Loucy (cell line): ENCODE measurements around the gene NDFIP1.

ENCODE experiments used
- H2AFZ ChIP-seq: fragments of 200-600 bp; sonication (generic); 2 replicates; pipeline ENCODE4 v1.6.0; 2016; ENCODE audit warnings: antibody characterized with exemption, mild to moderate bottlenecking, low read length, moderate library complexity
- H3F3A ChIP-seq: fragments of 200-600 bp; 2 replicates; pipeline ENCODE4 v1.6.0; 2016; ENCODE audit warnings: antibody characterized with exemption, low read depth, mild to moderate bottlenecking
- H3K27me3 ChIP-seq: fragments of 200-600 bp; sonication (generic); 2 replicates; pipeline ENCODE4 v1.6.1; 2014; ENCODE audit warnings: low read length, mild to moderate bottlenecking; ENCODE audit not compliant: insufficient read depth, poor library complexity, severe bottlenecking
- H3K36me3 ChIP-seq: fragments of 200-600 bp; sonication (generic); 2 replicates; pipeline ENCODE4 v1.6.1; 2016; ENCODE audit warnings: low read length; ENCODE audit not compliant: insufficient read depth
- H3K4me1 ChIP-seq: fragments of 200-600 bp; sonication (generic); 2 replicates; pipeline ENCODE4 v1.5.1; 2014; ENCODE audit warnings: low read length, mild to moderate bottlenecking; ENCODE audit not compliant: insufficient read depth, poor library complexity, severe bottlenecking
- H3K4me2 ChIP-seq: fragments of 200-600 bp; sonication (generic); 2 replicates; pipeline ENCODE4 v1.6.0; 2014; ENCODE audit warnings: antibody characterized with exemption, low read length, low read depth, mild to moderate bottlenecking; ENCODE audit not compliant: poor library complexity, severe bottlenecking
- H3K4me3 ChIP-seq: fragments of 200-600 bp; sonication (generic); 2 replicates; pipeline ENCODE4 v1.5.1; 2014; ENCODE audit warnings: low read length, mild to moderate bottlenecking, mixed read lengths; ENCODE audit not compliant: poor library complexity, severe bottlenecking
- H3K79me2 ChIP-seq: fragments of 200-600 bp; sonication (generic); 2 replicates; pipeline ENCODE4 v1.6.1; 2014; ENCODE audit warnings: low read length; ENCODE audit not compliant: insufficient read depth
- H3K9ac ChIP-seq: fragments of 200-600 bp; sonication (generic); 2 replicates; pipeline ENCODE4 v1.6.0; 2014; ENCODE audit warnings: mild to moderate bottlenecking, low read depth, low read length, moderate library complexity; ENCODE audit not compliant: poor library complexity, severe bottlenecking
- H3K9me2 ChIP-seq: fragments of 200-600 bp; sonication (generic); replicated peaks from 2 replicates; pipeline ENCODE4 v1.6.1; 2016; ENCODE audit warnings: low read depth, low read length, mixed read lengths
- H3K9me3 ChIP-seq: fragments of 200-600 bp; sonication (generic); 2 replicates; pipeline ENCODE4 v1.6.1; 2014; ENCODE audit warnings: mild to moderate bottlenecking, antibody characterized with exemption, low read length, low read depth; ENCODE audit not compliant: insufficient read depth
- H4K20me1 ChIP-seq: fragments of 200-600 bp; sonication (generic); 2 replicates; pipeline ENCODE4 v1.6.0; 2014; ENCODE audit warnings: antibody characterized with exemption, low read length, mild to moderate bottlenecking; ENCODE audit not compliant: insufficient read depth, poor library complexity, severe bottlenecking
- CTCF ChIP-seq: fragments of 200-600 bp; sonication (generic); conservative IDR thresholded peaks from 2 replicates; pipeline ENCODE4 v1.5.1; 2014; ENCODE audit warnings: mild to moderate bottlenecking, antibody characterized with exemption, low read length
- EZH2phosphoT487 ChIP-seq: fragments of 200-600 bp; IDR thresholded peaks from 2 replicates; pipeline ENCODE4 v1.6.1; 2018; ENCODE audit warnings: antibody characterized with exemption, mild to moderate bottlenecking, moderate library complexity, borderline replicate concordance

The NDFIP1 gene

GRCh38 chr5:142063878-142064331, 44.7 kb upstream of the NDFIP1 start:
- Histone ChIP-seq H3K4me1 (peaks cover 11% of the 10 kb centered on the region), H3K9ac (no peak overlapping the region), H3K4me2 (peak overlapping the region; percentile 13)

GRCh38 chr5:142065273-142065672, 43.3 kb upstream of the NDFIP1 start:
- H3K36me3 ChIP-seq, result no peaks in the 10 kb centered on the region
- H3K9ac ChIP-seq, result no peak overlapping the region
- H3K4me3 ChIP-seq, result no peak overlapping the region
- H3K4me1 ChIP-seq, result peaks cover 11% of the 10 kb centered on the region
- H3K4me2 ChIP-seq, result no peak overlapping the region
- no peaks in the 10 kb centered on the region for H3K9me3 ChIP-seq
- no peaks in the 10 kb centered on the region for H4K20me1 ChIP-seq
- H3F3A ChIP-seq, result no peaks in the 10 kb centered on the region
- H3K9me2 ChIP-seq, result no peaks in the 10 kb centered on the region
- H3K79me2 ChIP-seq, result no peaks in the 10 kb centered on the region
- no peak overlapping the region for H2AFZ ChIP-seq
- H3K27me3 ChIP-seq, result no peaks in the 10 kb centered on the region
- TF ChIP-seq CTCF (no peak), EZH2phosphoT487 (no peak)

More at GRCh38 chr5:142063878-142064331, 44.7 kb upstream of the NDFIP1 start:
- Histone ChIP-seq H2AFZ (peak overlapping the region; percentile 74), H3K9me2 (no peaks in the 10 kb centered on the region), H3K27me3 (no peaks in the 10 kb centered on the region), H3K79me2 (no peaks in the 10 kb centered on the region), H3K9me3 (no peaks in the 10 kb centered on the region), H3K36me3 (no peaks in the 10 kb centered on the region), H3K4me3 (no peak overlapping the region), H3F3A (no peaks in the 10 kb centered on the region), H4K20me1 (no peaks in the 10 kb centered on the region)
- no peak for TF ChIP-seq CTCF
- no peak for TF ChIP-seq EZH2phosphoT487

- H3K4me3 ChIP-seq, result no peak overlapping the region
- H2AFZ ChIP-seq, result no peak overlapping the region
- H3K9me2 ChIP-seq, result no peaks in the 10 kb centered on the region
- H3K9ac ChIP-seq, result no peak overlapping the region
- no peaks in the 10 kb centered on the region for H3F3A ChIP-seq
- H3K4me1 ChIP-seq, result no peaks in the 10 kb centered on the region
- H3K79me2 ChIP-seq, result no peaks in the 10 kb centered on the region
- TF ChIP-seq EZH2phosphoT487, result no peak
- TF ChIP-seq CTCF, result no peak
- H4K20me1 ChIP-seq, result no peaks in the 10 kb centered on the region
- H3K27me3 ChIP-seq, result no peaks in the 10 kb centered on the region
- H3K36me3 ChIP-seq, result no peaks in the 10 kb centered on the region
- H3K9me3 ChIP-seq, result no peaks in the 10 kb centered on the region
- no peak overlapping the region for H3K4me2 ChIP-seq
Observed at GRCh38 chr5:142069606-142070399, 38.8 kb upstream of the NDFIP1 start.
